GM20000 (cell line): ENCODE measurements around the gene FAM13A.

Experiments
- DNase-seq: peaks from one replicate; pipeline ENCODE4 v3.0.0; 2012; ENCODE audit warnings: low spot score
- TF ChIP-seq, protein P1 (sequence below): IDR thresholded peaks from 2 replicates; pipeline ENCODE4 v1.5.1; 2012; ENCODE audit warnings: mild to moderate bottlenecking, control low read depth; ENCODE audit errors: extremely low read depth, missing control alignments

The FAM13A gene

DNA sequence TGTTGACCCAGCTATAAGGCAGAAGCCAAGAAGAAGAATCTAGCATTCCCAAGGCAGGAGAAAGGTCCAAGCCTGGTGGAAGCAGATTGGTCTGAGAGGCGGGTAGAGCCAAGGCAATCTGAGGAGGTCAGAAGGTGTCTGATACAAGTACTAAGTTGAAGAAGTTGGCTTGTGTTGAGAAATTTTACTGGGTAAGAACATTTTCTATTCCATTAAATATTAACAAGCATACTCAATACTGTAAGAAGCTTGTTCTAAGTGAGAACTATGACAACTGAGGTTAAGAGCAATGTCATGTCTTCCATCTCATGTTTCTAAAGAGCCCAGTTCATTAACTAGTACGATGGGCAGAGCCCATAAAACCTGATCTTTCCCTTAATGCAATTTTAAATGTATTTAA lies 75.0 kb downstream of the FAM13A start:
- no peak for DNase-seq
- TF ChIP-seq, protein P1, sequence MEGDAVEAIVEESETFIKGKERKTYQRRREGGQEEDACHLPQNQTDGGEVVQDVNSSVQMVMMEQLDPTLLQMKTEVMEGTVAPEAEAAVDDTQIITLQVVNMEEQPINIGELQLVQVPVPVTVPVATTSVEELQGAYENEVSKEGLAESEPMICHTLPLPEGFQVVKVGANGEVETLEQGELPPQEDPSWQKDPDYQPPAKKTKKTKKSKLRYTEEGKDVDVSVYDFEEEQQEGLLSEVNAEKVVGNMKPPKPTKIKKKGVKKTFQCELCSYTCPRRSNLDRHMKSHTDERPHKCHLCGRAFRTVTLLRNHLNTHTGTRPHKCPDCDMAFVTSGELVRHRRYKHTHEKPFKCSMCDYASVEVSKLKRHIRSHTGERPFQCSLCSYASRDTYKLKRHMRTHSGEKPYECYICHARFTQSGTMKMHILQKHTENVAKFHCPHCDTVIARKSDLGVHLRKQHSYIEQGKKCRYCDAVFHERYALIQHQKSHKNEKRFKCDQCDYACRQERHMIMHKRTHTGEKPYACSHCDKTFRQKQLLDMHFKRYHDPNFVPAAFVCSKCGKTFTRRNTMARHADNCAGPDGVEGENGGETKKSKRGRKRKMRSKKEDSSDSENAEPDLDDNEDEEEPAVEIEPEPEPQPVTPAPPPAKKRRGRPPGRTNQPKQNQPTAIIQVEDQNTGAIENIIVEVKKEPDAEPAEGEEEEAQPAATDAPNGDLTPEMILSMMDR, result no peak

DNA sequence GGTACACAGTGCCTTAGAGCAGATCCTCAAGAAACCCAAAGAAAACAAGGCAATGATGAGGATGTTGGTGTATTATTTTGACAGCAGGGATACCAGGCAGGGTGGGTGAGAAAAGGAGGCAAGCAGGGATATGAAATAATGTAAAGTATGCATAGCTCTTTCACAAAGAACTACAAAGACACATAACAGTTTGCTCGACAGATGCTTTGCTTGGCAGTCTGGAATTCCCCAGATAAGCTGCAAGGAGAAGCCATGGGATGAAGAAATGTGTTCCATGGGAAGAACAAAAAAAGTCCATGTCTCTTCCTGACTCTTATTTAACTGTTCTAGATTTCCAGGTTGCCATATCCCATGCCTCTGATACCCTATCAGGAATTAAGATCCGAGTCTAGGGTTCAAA lies 75.4 kb downstream of the FAM13A start:
- DNase-seq, result no peak
- TF ChIP-seq, protein P1, result no peak

DNA sequence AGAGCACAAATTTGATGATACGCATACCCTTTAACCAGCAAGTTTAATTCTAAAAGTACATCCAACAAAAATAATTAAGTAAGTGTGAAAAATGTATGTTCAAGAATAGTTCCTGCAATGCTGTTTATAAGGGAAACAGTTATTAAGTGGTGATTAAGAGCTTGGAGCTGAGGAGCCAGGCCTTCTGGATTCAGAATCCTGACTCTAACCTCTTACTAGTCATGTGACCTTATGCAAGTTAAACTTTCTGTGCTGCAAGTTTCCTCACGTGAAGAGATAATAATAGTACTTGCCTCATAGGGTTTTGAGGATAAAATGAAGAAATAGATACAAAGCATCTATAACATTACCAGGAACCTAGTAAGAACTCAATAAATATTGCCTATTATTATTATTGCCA lies 77.7 kb downstream of the FAM13A start:
- DNase-seq, result no peak
- TF ChIP-seq, protein P1, result no peak

DNA sequence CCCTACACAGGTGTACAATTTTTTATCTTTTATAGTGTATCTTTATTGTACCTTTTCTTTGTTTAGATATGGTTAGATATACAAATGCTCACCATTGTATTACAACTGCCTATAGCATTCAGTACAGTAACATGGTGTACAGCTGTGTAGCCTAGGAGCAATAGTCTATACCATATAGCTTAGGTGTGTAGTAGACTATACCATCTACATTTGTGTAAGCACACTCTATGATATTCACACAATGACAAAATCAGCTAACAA lies 80.3 kb downstream of the FAM13A start:
- no peak for DNase-seq

DNA sequence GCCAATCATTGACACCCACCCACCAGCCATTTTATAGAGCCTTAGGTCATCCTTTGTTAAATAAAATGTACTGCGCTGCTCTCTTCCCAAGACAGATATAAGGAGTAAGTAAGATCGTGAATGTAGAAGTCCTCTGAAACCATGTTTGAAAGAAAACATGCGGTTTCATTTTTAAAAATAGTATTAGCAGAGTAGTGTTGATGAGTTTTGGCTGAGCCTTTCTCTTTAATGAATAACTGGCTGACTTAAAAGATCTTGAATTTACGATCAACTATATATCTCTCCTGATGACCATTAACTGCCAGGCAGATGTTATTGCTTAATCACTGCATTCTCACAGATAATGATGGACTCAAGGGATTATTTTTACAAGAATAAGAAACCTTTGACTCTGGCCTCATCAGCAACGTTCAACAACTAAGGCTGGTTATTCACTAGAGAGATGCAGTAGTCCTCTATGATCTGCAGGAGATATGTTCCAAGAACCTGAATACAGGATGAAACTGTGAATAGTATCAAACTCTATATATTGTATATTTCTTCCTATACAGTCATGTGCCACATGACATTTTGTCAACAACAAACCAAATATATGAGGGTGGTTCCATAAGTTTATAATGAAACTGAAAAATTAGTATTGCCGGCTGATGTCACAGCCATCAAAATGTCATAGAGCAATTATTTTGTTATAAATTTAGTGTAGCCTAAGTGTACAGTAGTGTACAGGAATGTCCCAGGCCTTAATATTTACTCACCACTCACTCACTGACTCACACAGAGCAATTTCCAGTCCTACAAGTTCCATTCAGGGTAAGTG lies 80.8 kb downstream of the FAM13A start:
- DNase-seq, result no peak
- TF ChIP-seq, protein P1, result no peak

More for the DNA sequence above, 80.3 kb downstream of the FAM13A start:
- TF ChIP-seq, protein P1, result no peak

DNA sequence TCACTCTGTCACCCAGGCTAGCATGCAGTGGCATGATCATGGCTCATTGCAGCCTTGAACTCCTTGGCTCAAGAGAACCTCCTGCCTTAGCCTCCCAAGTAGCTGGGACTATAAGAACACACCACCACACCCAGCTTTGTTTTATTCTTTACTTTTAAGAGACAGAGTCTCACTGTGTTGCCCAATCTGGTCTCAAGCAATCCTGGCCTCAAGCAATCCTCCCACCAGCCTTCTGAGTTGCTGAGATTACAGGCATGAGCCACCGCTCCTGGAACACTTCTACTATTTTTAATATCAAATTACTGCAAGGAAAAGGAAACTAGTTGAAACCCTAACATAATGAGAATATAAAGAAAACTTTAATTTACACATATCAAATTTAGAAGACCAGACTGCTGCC lies 85.4 kb downstream of the FAM13A start:
- TF ChIP-seq, protein P1, result no peak
- DNase-seq, result no peak

DNA sequence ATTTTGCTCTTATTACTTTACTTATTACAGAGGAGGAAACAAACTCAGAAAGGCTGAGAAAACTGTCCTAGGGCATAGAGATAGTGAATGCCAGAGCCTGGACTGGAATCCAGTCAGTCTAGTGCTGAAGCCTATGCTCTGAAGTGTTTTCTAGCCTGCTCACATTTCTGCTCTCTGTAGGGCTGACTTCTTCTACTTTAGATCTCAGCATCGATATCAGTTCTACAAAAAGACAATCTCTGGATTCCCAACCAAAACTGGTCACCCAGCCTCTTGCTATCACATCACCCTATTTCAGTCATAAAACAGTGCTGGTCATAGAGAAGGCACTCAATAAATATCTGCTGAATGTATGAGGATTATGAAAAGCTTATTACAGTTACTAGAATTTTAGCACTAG lies 87.2 kb downstream of the FAM13A start:
- no peak for DNase-seq
- TF ChIP-seq, protein P1, result no peak
